ENCODE data around the gene TUSC2. TPM values are rescaled to one million over a fixed set of nuclear protein-coding genes. Genes with fewer than 3 reads are reported as not detected.

TUSC2 gene
- total RNA-seq, 1 experiment from 2014 or later: 15.2 TPM

- ChIA-PET POLR2A (ENCODE audit: low non-redundant PET) (no interaction called here), CTCF (no interaction called here)
- no peaks in the 10 kb centered on the region for H3K27me3 ChIP-seq (replicated peaks; ENCODE audit: insufficient read depth, low read depth, low read length, poor library complexity)
- H3K27ac ChIP-seq (ENCODE audit: low read depth, low read length, poor library complexity, severe bottlenecking): no peak overlapping the region
- H3K4me1 ChIP-seq (ENCODE audit: insufficient read depth, low read length, poor library complexity, severe bottlenecking): peaks cover 6% of the 10 kb centered on the region
- TF ChIP-seq CTCF (conservative IDR thresholded peaks at IDR 0.05; ENCODE audit: low read depth, low read length) (no peak), EZH2 (IDR thresholded peaks at IDR 0.05; ENCODE audit: borderline replicate concordance, low read depth, low read length, poor library complexity, severe bottlenecking) (no peak)
- intact Hi-C loops (cut with micrococcal nuclease; ENCODE audit: unreplicated experiment): no loop called here
- no peak for DNase-seq (ENCODE audit: low spot score)
- H3K36me3 ChIP-seq (ENCODE audit: insufficient read depth, low read length, poor library complexity, severe bottlenecking): no peaks in the 10 kb centered on the region
- H3K9me3 ChIP-seq (ENCODE audit: low read depth, low read length, poor library complexity, severe bottlenecking): no peaks in the 10 kb centered on the region
- BruUV-seq (replicated peaks): no TSS peak
- no peak overlapping the region for H3K4me3 ChIP-seq (ENCODE audit: low read depth, low read length, poor library complexity, severe bottlenecking)
Measured at GRCh38 chr3:50341537-50341936, 13.5 kb upstream of the TUSC2 start.

GRCh38 chr3:50340448-50341329, 12.7 kb upstream of the TUSC2 start, which contains the start of gene RASSF1:
TSS of gene RASSF1 (minus strand) at chr3:50340836. CDS start at chr3:50340805, 31 bp downstream.
- Histone ChIP-seq H3K4me3 (ENCODE audit: low read depth, low read length, poor library complexity, severe bottlenecking) (no peak within 1 kb of the TSS), H3K9me3 (ENCODE audit: low read depth, low read length, poor library complexity, severe bottlenecking) (no peaks in the 10 kb centered on the region), H3K27me3 (replicated peaks; ENCODE audit: insufficient read depth, low read depth, low read length, poor library complexity) (no peaks in the 10 kb centered on the region), H3K27ac (ENCODE audit: low read depth, low read length, poor library complexity, severe bottlenecking) (no peak within 1 kb of the TSS), H3K4me1 (ENCODE audit: insufficient read depth, low read length, poor library complexity, severe bottlenecking) (peaks cover 2% of the 10 kb centered on the region), H3K36me3 (ENCODE audit: insufficient read depth, low read length, poor library complexity, severe bottlenecking) (no peaks in the 10 kb centered on the region)
- POLR2A ChIA-PET (ENCODE audit: low non-redundant PET): no interaction called here
- intact Hi-C loops (cut with micrococcal nuclease; ENCODE audit: unreplicated experiment): no loop called here
- no TSS peak for BruUV-seq (replicated peaks)
- TF ChIP-seq EZH2 (IDR thresholded peaks at IDR 0.05; ENCODE audit: borderline replicate concordance, low read depth, low read length, poor library complexity, severe bottlenecking) (no peak), CTCF (conservative IDR thresholded peaks at IDR 0.05; ENCODE audit: low read depth, low read length) (no peak)
- CTCF ChIA-PET: no interaction called here
- DNase-seq (ENCODE audit: low spot score): no peak

GRCh38 chr3:50340147-50340447, 12.1 kb upstream of the TUSC2 start:
- Histone ChIP-seq H3K9me3 (ENCODE audit: low read depth, low read length, poor library complexity, severe bottlenecking) (no peaks in the 10 kb centered on the region), H3K27ac (ENCODE audit: low read depth, low read length, poor library complexity, severe bottlenecking) (no peak overlapping the region), H3K4me3 (ENCODE audit: low read depth, low read length, poor library complexity, severe bottlenecking) (no peak overlapping the region), H3K4me1 (ENCODE audit: insufficient read depth, low read length, poor library complexity, severe bottlenecking) (no peaks in the 10 kb centered on the region), H3K27me3 (replicated peaks; ENCODE audit: insufficient read depth, low read depth, low read length, poor library complexity) (no peaks in the 10 kb centered on the region), H3K36me3 (ENCODE audit: insufficient read depth, low read length, poor library complexity, severe bottlenecking) (no peaks in the 10 kb centered on the region)
- BruUV-seq (replicated peaks): no TSS peak
- intact Hi-C loops (cut with micrococcal nuclease; ENCODE audit: unreplicated experiment): no loop called here
- no peak for DNase-seq (ENCODE audit: low spot score)
- POLR2A ChIA-PET (ENCODE audit: low non-redundant PET): no interaction called here
- CTCF ChIA-PET: no interaction called here
- TF ChIP-seq EZH2 (IDR thresholded peaks at IDR 0.05; ENCODE audit: borderline replicate concordance, low read depth, low read length, poor library complexity, severe bottlenecking): no peak
- no peak for TF ChIP-seq CTCF (conservative IDR thresholded peaks at IDR 0.05; ENCODE audit: low read depth, low read length)
